Retina (tissue), 1 donor: ENCODE results near the gene PCDHGA10.
"Not testable (repeated sequence)": the region's sequence is repeated elsewhere in the genome, so short reads cannot be mapped to it uniquely, and the experiment has no call there.

ENCODE experiments used
- DNase-seq: peaks from one replicate; pipeline ENCODE4 v3.0.0-alpha.2; 2016

The PCDHGA10 gene

GRCh38 chr5:141412854-141413539, at the start of gene PCDHGA10:
TSS of gene PCDHGA10 (plus strand) at chr5:141412987. CDS start at chr5:141413176, 189 bp downstream.
- DNase-seq: peak; percentile 39

- peak; percentile 26 for DNase-seq
These were observed 48.7 kb upstream of the PCDHGA10 start, which contains the start of gene PCDHGA5 for GRCh38 chr5:141363952-141364660. TSS of gene PCDHGA5 (plus strand) at chr5:141364162. CDS start at chr5:141364331, 169 bp downstream.

- DNase-seq: no peak
These were observed 46.5 kb upstream of the PCDHGA10 start for GRCh38 chr5:141366016-141366896.

GRCh38 chr5:141369994-141370848, 42.6 kb upstream of the PCDHGA10 start, which contains the start of gene PCDHGB3:
TSS of gene PCDHGB3 (plus strand) at chr5:141370242. CDS start at chr5:141370395, 153 bp downstream.
- no peak for DNase-seq

GRCh38 chr5:141371572-141372475, 41.0 kb upstream of the PCDHGA10 start:
- no peak for DNase-seq

GRCh38 chr5:141373673-141374317, 39.0 kb upstream of the PCDHGA10 start, which contains the start of gene PCDHGA6:
TSS of gene PCDHGA6 (plus strand) at chr5:141373891. CDS start at chr5:141374084, 193 bp downstream.
- peak; percentile 36 for DNase-seq

GRCh38 chr5:141374627-141375026, 38.2 kb upstream of the PCDHGA10 start:
- DNase-seq: no peak

- not testable (repeated sequence) for DNase-seq
These were observed 37.2 kb upstream of the PCDHGA10 start for GRCh38 chr5:141375444-141376155.

- DNase-seq: no peak
These were observed 30.1 kb upstream of the PCDHGA10 start, which contains the start of gene PCDHGA7 for GRCh38 chr5:141382469-141383294. TSS of gene PCDHGA7 (plus strand) at chr5:141382742. CDS start at chr5:141382900, 158 bp downstream.

- no peak for DNase-seq
These were observed 29.4 kb upstream of the PCDHGA10 start for GRCh38 chr5:141383345-141383744.

GRCh38 chr5:141384471-141385267, 28.1 kb upstream of the PCDHGA10 start:
- DNase-seq: no peak

GRCh38 chr5:141387557-141388311, 25.1 kb upstream of the PCDHGA10 start, which contains the start of gene PCDHGB4:
TSS of gene PCDHGB4 (plus strand) at chr5:141387698. CDS start at chr5:141387885, 187 bp downstream.
- DNase-seq: peak; percentile 22

GRCh38 chr5:141388661-141389060, 24.1 kb upstream of the PCDHGA10 start:
- DNase-seq: no peak

GRCh38 chr5:141389153-141390042, 23.4 kb upstream of the PCDHGA10 start:
- no peak for DNase-seq

- no peak for DNase-seq
These were observed 20.2 kb upstream of the PCDHGA10 start, which contains the start of gene PCDHGA8 for GRCh38 chr5:141392429-141393198. TSS of gene PCDHGA8 (plus strand) at chr5:141392633. CDS start at chr5:141392814, 181 bp downstream.
